ENCODE results near the gene PDXP.

GRCh38 chr22:37627545-37627944, 31.0 kb upstream of the PDXP start:
- TF ChIP-seq CTCF (conservative IDR thresholded peaks at IDR 0.05 in 1 of 2, IDR thresholded peaks at IDR 0.05 in 1 of 2; ENCODE audit: extremely low read depth in 1 of 2, insufficient read depth in 1 of 2, low read depth in 1 of 2, low read length in 2 of 2) (no peak), EZH2 (IDR thresholded peaks at IDR 0.05; ENCODE audit: borderline replicate concordance, low read length) (no peak)

All from mammary epithelial cell (primary cell).